Adrenal gland (tissue), 12 donors: ENCODE measurements around the gene ELAC1. TPM values are rescaled to one million over a fixed set of nuclear protein-coding genes. Genes with fewer than 3 reads are reported as not detected.
"Not testable (repeated sequence)": the region's sequence is repeated elsewhere in the genome, so short reads cannot be mapped to it uniquely, and the experiment has no call there.

Experiments used
- DNase-seq, 7 donors: peaks; one replicate each; pipeline ENCODE4 v3.0.0-alpha.2; 2019 to 2020
- H3K27ac ChIP-seq, 5 donors: fragments of 200-600 bp; sonication (generic) in 4 of 5; 1 replicate in 3 of 5; 2 replicates in 2 of 5; pipeline versions ENCODE4 v1.5.1 to v1.8.0; 2016 to 2020; ENCODE audit warnings: mild to moderate bottlenecking in 1 of 5
- H3K27me3 ChIP-seq: fragments of 200-600 bp; 2 replicates; pipeline ENCODE4 v1.8.0; 2021
- H3K36me3 ChIP-seq, 2 donors: fragments of 200-600 bp; replicated peaks in 1 of 2; 1 replicate in 1 of 2; 2 replicates in 1 of 2; pipeline versions ENCODE4 v1.5.1 to v1.8.0; 2018 to 2022
- H3K4me1 ChIP-seq, 2 donors: fragments of 200-600 bp; replicated peaks in 1 of 2; 1 replicate in 1 of 2; 2 replicates in 1 of 2; pipeline versions ENCODE4 v1.5.1 to v1.8.0; 2018 to 2021
- H3K4me3 ChIP-seq, 4 donors: fragments of 200-600 bp; sonication (generic) in 3 of 4; one replicate each; pipeline ENCODE4 v1.5.1; 2016 to 2018
- H3K9me3 ChIP-seq, 3 donors: fragments of 200-600 bp; sonication (generic) in 1 of 3; replicated peaks in 1 of 3; 1 replicate in 2 of 3; 2 replicates in 1 of 3; pipeline versions ENCODE4 v1.5.1 to v1.8.0; 2016 to 2021
- CTCF ChIP-seq, 6 experiments: fragments of 450-650 bp in 4 of 6; fragments of 200-600 bp in 2 of 6; sonication (generic) in 1 of 6; IDR thresholded peaks; 1 replicate in 5 of 6; 2 replicates in 1 of 6; pipeline versions ENCODE4 v1.5.1 to v1.8.0; 2016 to 2021; ENCODE audit warnings: antibody characterized with exemption in 6 of 6, mild to moderate bottlenecking in 2 of 6, moderate library complexity in 1 of 6
- POLR2A ChIP-seq, 2 donors: fragments of 450-650 bp; IDR thresholded peaks; one replicate each; pipeline ENCODE4 v1.6.1; 2017; ENCODE audit warnings: antibody characterized with exemption in 2 of 2, mild to moderate bottlenecking in 2 of 2, moderate library complexity in 1 of 2
- WGBS, 4 donors: extraction: QIAGEN DNeasy Blood & Tissue Kit in 2 of 4; methylation state at CpG; one replicate each; pipeline versions ENCODE4 v1.1.5 to v1.1.7; 2013 to 2017; 5-methylcytosine and 5-hydroxymethylcytosine counted together
- intact Hi-C, 2 donors: fragments of 100-400 bp; cut with DNase I; formaldehyde crosslinking; loops; one replicate each; pipeline versions ENCODE4 v1.14.1 to v1.15.0; 2022 to 2023
- polyA plus RNA-seq, 3 donors: library from polyadenylated mRNA; stranded (reverse); fragments of 200-250 nt in 2 of 3; fragments of 350-450 nt in 1 of 3; fragmentation: Illumina TruSeq in 1 of 3; extraction: RNeasy Lipid Tissue Mini Kit (QIAGEN cat#74804) in 1 of 3; gene quantifications; one replicate each; pipeline ENCODE4 v1.2.3, GENCODE V29; 2013 to 2014
- total RNA-seq, 9 donors: library from RNA; depleted of rRNA in 4 of 9; stranded (reverse); fragments of >200 nt in 4 of 9; fragments of 120-200 nt in 1 of 9; fragmentation: NEBNext Ultra II Directional in 1 of 9; extraction: Animal tissue kit (Norgen Biotek cat#: 25700) in 1 of 9; gene quantifications; one replicate each; pipeline versions ENCODE4 v1.1.0 to v1.2.4, GENCODE V29; 2013 to 2023
- donor health status: healthy with polysubstance abuse.
- donor health status: Bipolar disorder and iron deficiency.
- donor health status: DM: yes; HTN: yes; CAD: no.
- donor health status: DM: no; HTN: no; CAD: no.
- donor health status: DM: no; HTN: no; CAD: no.
- donor health status: DM: yes; HTN: yes; CAD: no.

Gene ELAC1
- total and polyA plus RNA-seq, 12 donors = 6.5 to 20.0 (median 11.7) TPM

GRCh38 chr18:50935493-50936191 is 32.2 kb upstream of the ELAC1 start:
- Histone ChIP-seq H3K4me1 (no peaks in the 10 kb centered on the region), H3K4me3 (no peak overlapping the region), H3K36me3 (no peaks in the 10 kb centered on the region), H3K9me3 (no peaks in the 10 kb centered on the region), H3K27me3 (no peaks in the 10 kb centered on the region), H3K27ac (no peak overlapping the region)
- intact Hi-C loops = no loop called here
- peak in 3 of 7 donors; percentile 18 to 39 (median 34) for DNase-seq
- TF ChIP-seq CTCF (IDR thresholded peaks at IDR 0.05) (no peak), POLR2A (IDR thresholded peaks at IDR 0.05) (no peak)
- WGBS, 4 donors = 79 to 87% (median 84%) methylated on average over 6 of the region's 6 CpGs

DNA sequence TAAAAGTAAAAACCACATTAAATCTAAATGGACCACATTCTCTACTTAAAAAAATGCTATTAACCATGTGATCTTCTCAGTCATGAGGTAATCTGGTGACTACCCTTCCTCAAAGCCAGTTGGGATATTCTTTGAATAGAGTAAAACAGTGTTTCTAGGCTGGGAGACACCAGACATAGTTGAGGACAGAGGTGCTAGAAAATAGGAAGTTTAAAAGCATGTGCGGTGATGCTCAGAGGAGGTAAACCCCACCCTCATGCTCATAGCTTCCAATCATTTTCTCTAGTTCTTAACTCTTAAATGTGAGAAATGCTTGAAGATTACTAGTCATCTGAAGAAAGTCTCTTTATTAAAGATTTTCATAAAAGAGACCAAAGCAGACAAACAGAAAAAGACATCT is 30.7 kb upstream of the ELAC1 start:
- no peak overlapping the region for H3K27ac ChIP-seq
- TF ChIP-seq CTCF (IDR thresholded peaks at IDR 0.05) (no peak), POLR2A (IDR thresholded peaks at IDR 0.05) (no peak)
- H3K9me3 ChIP-seq = no peaks in the 10 kb centered on the region
- H3K4me1 ChIP-seq = no peaks in the 10 kb centered on the region
- no peak overlapping the region for H3K4me3 ChIP-seq
- DNase-seq = no peak
- no peaks in the 10 kb centered on the region for H3K36me3 ChIP-seq
- no peaks in the 10 kb centered on the region for H3K27me3 ChIP-seq
- intact Hi-C loops = no loop called here
- WGBS, 4 donors = 84 to 95% (median 92%) methylated on average over 1 of the region's 1 CpG

- Histone ChIP-seq H3K4me3 (no peak overlapping the region), H3K27ac (no peak overlapping the region), H3K9me3 (no peaks in the 10 kb centered on the region), H3K36me3 (peaks cover 0 to 4% of the 10 kb centered on the region in 2 donors), H3K27me3 (no peaks in the 10 kb centered on the region), H3K4me1 (no peaks in the 10 kb centered on the region)
- DNase-seq = no peak
- no peak for TF ChIP-seq CTCF (IDR thresholded peaks at IDR 0.05)
- TF ChIP-seq POLR2A (IDR thresholded peaks at IDR 0.05) = no peak
- intact Hi-C loops = no loop called here
- 94 to 100% (median 97%) methylated on average over 2 of the region's 2 CpGs for WGBS, 4 donors
These were observed 28.9 kb upstream of the ELAC1 start for GRCh38 chr18:50938912-50939311.

- H3K27me3 ChIP-seq = no peaks in the 10 kb centered on the region
- H3K4me3 ChIP-seq = no peak overlapping the region
- H3K9me3 ChIP-seq = no peaks in the 10 kb centered on the region
- H3K36me3 ChIP-seq = peaks cover 0 to 4% of the 10 kb centered on the region in 2 donors
- peak overlapping the region in 2 of 5 donors; percentile 17 to 47 for H3K27ac ChIP-seq
- peak in 2 of 7 donors; percentile 7 to 30 for DNase-seq
- intact Hi-C loops = no loop called here
- no peaks in the 10 kb centered on the region for H3K4me1 ChIP-seq
- WGBS, 4 donors = 71 to 86% (median 79%) methylated on average over 4 of the region's 4 CpGs
- TF ChIP-seq CTCF (IDR thresholded peaks at IDR 0.05) = no peak
- no peak for TF ChIP-seq POLR2A (IDR thresholded peaks at IDR 0.05)
These were observed 23.5 kb upstream of the ELAC1 start for GRCh38 chr18:50944245-50944932.

GRCh38 chr18:50945918-50946317 is 21.9 kb upstream of the ELAC1 start:
- H3K9me3 ChIP-seq, H3K27me3 ChIP-seq, intact Hi-C loops, H3K4me3 ChIP-seq, H3K4me1 ChIP-seq, H3K27ac ChIP-seq, H3K36me3 ChIP-seq, DNase-seq: not testable (repeated sequence)
- WGBS, 4 donors = 93 to 98% (median 97%) methylated on average over 2 of the region's 2 CpGs
